Ishikawa (cell line): ENCODE data around the gene CLDN7.

Source experiments
- CREB1 ChIP-seq: IDR thresholded peaks from 2 replicates; pipeline ENCODE4 v1.6.1; 2012; ENCODE audit warnings: low read depth
- EGR1 ChIP-seq: IDR thresholded peaks from 2 replicates; pipeline ENCODE4 v1.6.1; 2012
- EP300 ChIP-seq: IDR thresholded peaks from 2 replicates; pipeline ENCODE4 v1.6.1; 2012; ENCODE audit warnings: borderline replicate concordance
- FOXM1 ChIP-seq: IDR thresholded peaks from 2 replicates; pipeline ENCODE4 v1.6.1; 2012; ENCODE audit warnings: low read depth, borderline replicate concordance
- NFIC ChIP-seq: IDR thresholded peaks from 2 replicates; pipeline ENCODE4 v1.6.1; 2012
- TAF1 ChIP-seq: IDR thresholded peaks from 2 replicates; pipeline ENCODE4 v1.6.1; 2012; ENCODE audit warnings: low read depth, mild to moderate bottlenecking
- TCF12 ChIP-seq: IDR thresholded peaks from 2 replicates; pipeline ENCODE4 v1.6.1; 2012; ENCODE audit warnings: low read depth
- USF1 ChIP-seq: IDR thresholded peaks from 2 replicates; pipeline ENCODE4 v1.6.1; 2012
- TF ChIP-seq, protein P1 (sequence below): IDR thresholded peaks from 2 replicates; pipeline ENCODE4 v1.6.1; 2012
- TF ChIP-seq, protein P2 (sequence below): IDR thresholded peaks from 2 replicates; pipeline ENCODE4 v1.6.1; 2012; ENCODE audit warnings: low read depth, mild to moderate bottlenecking

DNA sequence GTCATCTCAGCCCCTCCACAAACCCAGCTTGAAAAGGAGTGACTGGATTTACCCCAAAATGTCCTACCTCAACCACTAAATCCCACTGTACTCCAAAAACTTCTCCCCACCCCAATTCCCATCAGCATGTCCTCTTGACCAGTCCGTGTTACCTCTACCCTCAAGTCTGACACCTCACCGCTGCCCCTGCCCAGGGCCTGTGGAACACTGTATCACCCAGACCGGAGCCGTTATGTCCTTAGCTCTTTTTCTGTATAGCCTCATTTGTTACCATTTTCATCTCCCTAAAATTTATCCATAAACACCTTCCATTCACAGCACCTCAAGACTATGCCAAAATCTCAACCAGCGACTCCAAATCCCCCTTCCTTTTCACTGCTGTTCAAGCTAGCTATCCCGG lies 25.5 kb downstream of the CLDN7 start:
- TF ChIP-seq CREB1 (no peak), EP300 (no peak), TAF1 (no peak), NFIC (no peak), FOXM1 (no peak), USF1 (no peak), EGR1 (no peak), TCF12 (no peak)
- TF ChIP-seq, protein P1, sequence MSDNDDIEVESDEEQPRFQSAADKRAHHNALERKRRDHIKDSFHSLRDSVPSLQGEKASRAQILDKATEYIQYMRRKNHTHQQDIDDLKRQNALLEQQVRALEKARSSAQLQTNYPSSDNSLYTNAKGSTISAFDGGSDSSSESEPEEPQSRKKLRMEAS = no peak
- TF ChIP-seq, protein P2, sequence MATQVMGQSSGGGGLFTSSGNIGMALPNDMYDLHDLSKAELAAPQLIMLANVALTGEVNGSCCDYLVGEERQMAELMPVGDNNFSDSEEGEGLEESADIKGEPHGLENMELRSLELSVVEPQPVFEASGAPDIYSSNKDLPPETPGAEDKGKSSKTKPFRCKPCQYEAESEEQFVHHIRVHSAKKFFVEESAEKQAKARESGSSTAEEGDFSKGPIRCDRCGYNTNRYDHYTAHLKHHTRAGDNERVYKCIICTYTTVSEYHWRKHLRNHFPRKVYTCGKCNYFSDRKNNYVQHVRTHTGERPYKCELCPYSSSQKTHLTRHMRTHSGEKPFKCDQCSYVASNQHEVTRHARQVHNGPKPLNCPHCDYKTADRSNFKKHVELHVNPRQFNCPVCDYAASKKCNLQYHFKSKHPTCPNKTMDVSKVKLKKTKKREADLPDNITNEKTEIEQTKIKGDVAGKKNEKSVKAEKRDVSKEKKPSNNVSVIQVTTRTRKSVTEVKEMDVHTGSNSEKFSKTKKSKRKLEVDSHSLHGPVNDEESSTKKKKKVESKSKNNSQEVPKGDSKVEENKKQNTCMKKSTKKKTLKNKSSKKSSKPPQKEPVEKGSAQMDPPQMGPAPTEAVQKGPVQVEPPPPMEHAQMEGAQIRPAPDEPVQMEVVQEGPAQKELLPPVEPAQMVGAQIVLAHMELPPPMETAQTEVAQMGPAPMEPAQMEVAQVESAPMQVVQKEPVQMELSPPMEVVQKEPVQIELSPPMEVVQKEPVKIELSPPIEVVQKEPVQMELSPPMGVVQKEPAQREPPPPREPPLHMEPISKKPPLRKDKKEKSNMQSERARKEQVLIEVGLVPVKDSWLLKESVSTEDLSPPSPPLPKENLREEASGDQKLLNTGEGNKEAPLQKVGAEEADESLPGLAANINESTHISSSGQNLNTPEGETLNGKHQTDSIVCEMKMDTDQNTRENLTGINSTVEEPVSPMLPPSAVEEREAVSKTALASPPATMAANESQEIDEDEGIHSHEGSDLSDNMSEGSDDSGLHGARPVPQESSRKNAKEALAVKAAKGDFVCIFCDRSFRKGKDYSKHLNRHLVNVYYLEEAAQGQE = no peak
